IPS DF 6.9 (cell line): Measurements from ENCODE around the gene HNRNPK.

Experiments used
- DNase-seq: peaks from one replicate; pipeline ENCODE4 v3.0.0-alpha.2; 2013; ENCODE audit warnings: low read depth, low spot score
- H3K27ac ChIP-seq: one replicate; pipeline ENCODE4 v1.5.1; 2013; ENCODE audit warnings: low read length, control low read depth
- H3K27me3 ChIP-seq: 2 replicates; pipeline ENCODE4 v1.6.1; 2013; ENCODE audit warnings: mild to moderate bottlenecking, low read length; ENCODE audit not compliant: control insufficient read depth, insufficient read depth
- H3K36me3 ChIP-seq: 2 replicates; pipeline ENCODE4 v1.6.1; 2013; ENCODE audit warnings: low read length; ENCODE audit not compliant: control insufficient read depth, insufficient read depth
- H3K4me1 ChIP-seq: 2 replicates; pipeline ENCODE4 v1.6.1; 2013; ENCODE audit warnings: low read length; ENCODE audit not compliant: control insufficient read depth, insufficient read depth
- H3K4me3 ChIP-seq: 2 replicates; pipeline ENCODE4 v1.5.1; 2013; ENCODE audit warnings: mild to moderate bottlenecking, low read length
- H3K9me3 ChIP-seq: 2 replicates; pipeline ENCODE4 v1.6.1; 2013; ENCODE audit warnings: low read length, inconsistent platforms; ENCODE audit not compliant: control insufficient read depth, insufficient read depth
- WGBS: extraction: QIAGEN DNeasy Blood & Tissue Kit; methylation state at CpG from one replicate; pipeline ENCODE4 v1.1.7; 2013; ENCODE audit warnings: mixed read lengths, missing lambda C conversion rate; ENCODE audit not compliant: insufficient read length, insufficient coverage; 5-methylcytosine and 5-hydroxymethylcytosine counted together

The HNRNPK gene

GRCh38 chr9:83977196-83977595 lies 2.8 kb downstream of the HNRNPK start:
- H3K27ac ChIP-seq, result no peak overlapping the region
- H3K4me1 ChIP-seq, result no peaks in the 10 kb centered on the region
- WGBS, result no CpG with 5 or more reads among the region's 1 CpG
- no peak overlapping the region for H3K4me3 ChIP-seq
- no peaks in the 10 kb centered on the region for H3K27me3 ChIP-seq
- H3K36me3 ChIP-seq, result peaks cover 28% of the 10 kb centered on the region; the same call in 1 of the 2 replicates
- H3K9me3 ChIP-seq, result no peaks in the 10 kb centered on the region
- DNase-seq, result no peak

GRCh38 chr9:83976372-83976771 lies 3.6 kb downstream of the HNRNPK start:
- H3K27me3 ChIP-seq, result no peaks in the 10 kb centered on the region
- H3K27ac ChIP-seq, result no peak overlapping the region
- no peaks in the 10 kb centered on the region for H3K4me1 ChIP-seq
- peaks cover 36% of the 10 kb centered on the region; the same call in 1 of the 2 replicates for H3K36me3 ChIP-seq
- no peak for DNase-seq
- no peaks in the 10 kb centered on the region for H3K9me3 ChIP-seq
- no peak overlapping the region for H3K4me3 ChIP-seq
- no CpG with 5 or more reads among the region's 2 CpGs for WGBS

GRCh38 chr9:83975300-83975699 lies 4.7 kb downstream of the HNRNPK start:
- Histone ChIP-seq H3K4me3 (no peak overlapping the region), H3K36me3 (peaks cover 38% of the 10 kb centered on the region; the same call in 1 of the 2 replicates), H3K4me1 (no peaks in the 10 kb centered on the region), H3K27me3 (no peaks in the 10 kb centered on the region), H3K27ac (no peak overlapping the region), H3K9me3 (no peaks in the 10 kb centered on the region)
- WGBS, result no CpG with 5 or more reads among the region's 12 CpGs
- no peak for DNase-seq

- Histone ChIP-seq H3K27ac (no peak overlapping the region), H3K36me3 (peaks cover 39% of the 10 kb centered on the region; the same call in 1 of the 2 replicates), H3K9me3 (no peaks in the 10 kb centered on the region), H3K4me1 (no peaks in the 10 kb centered on the region), H3K4me3 (no peak overlapping the region), H3K27me3 (no peaks in the 10 kb centered on the region)
- no peak for DNase-seq
- WGBS, result no CpG with 5 or more reads among the region's 2 CpGs
These were observed 7.7 kb downstream of the HNRNPK start for GRCh38 chr9:83972286-83972685.

- WGBS, result 100% methylated on average over 1 of the region's 6 CpGs
- H3K4me1 ChIP-seq, result no peaks in the 10 kb centered on the region
- H3K9me3 ChIP-seq, result no peaks in the 10 kb centered on the region
- no peaks in the 10 kb centered on the region for H3K27me3 ChIP-seq
- no peak overlapping the region for H3K27ac ChIP-seq
- DNase-seq, result no peak
- H3K36me3 ChIP-seq, result peaks cover 39% of the 10 kb centered on the region; the same call in 1 of the 2 replicates
- no peak overlapping the region for H3K4me3 ChIP-seq
These were observed 8.5 kb downstream of the HNRNPK start for GRCh38 chr9:83971485-83971884.

- no peaks in the 10 kb centered on the region for H3K9me3 ChIP-seq
- DNase-seq, result no peak
- no peaks in the 10 kb centered on the region for H3K27me3 ChIP-seq
- no peak overlapping the region for H3K4me3 ChIP-seq
- H3K4me1 ChIP-seq, result no peaks in the 10 kb centered on the region
- H3K36me3 ChIP-seq, result peaks cover 30% of the 10 kb centered on the region; the same call in 1 of the 2 replicates
- H3K27ac ChIP-seq, result no peak overlapping the region
- WGBS, result 100% methylated on average over 2 of the region's 3 CpGs
These were observed 10.4 kb downstream of the HNRNPK start for GRCh38 chr9:83969602-83970001.

- no peaks in the 10 kb centered on the region for H3K9me3 ChIP-seq
- peaks cover 12% of the 10 kb centered on the region; the same call in 1 of the 2 replicates for H3K36me3 ChIP-seq
- H3K4me3 ChIP-seq, result no peak overlapping the region
- no peaks in the 10 kb centered on the region for H3K27me3 ChIP-seq
- H3K27ac ChIP-seq, result no peak overlapping the region
- no peaks in the 10 kb centered on the region for H3K4me1 ChIP-seq
- no peak for DNase-seq
- WGBS, result no CpG with 5 or more reads among the region's 1 CpG
These were observed 12.9 kb downstream of the HNRNPK start for GRCh38 chr9:83967073-83967472.

GRCh38 chr9:83966209-83966582 lies 13.8 kb downstream of the HNRNPK start:
- no peaks in the 10 kb centered on the region for H3K4me1 ChIP-seq
- peaks cover 5% of the 10 kb centered on the region; the same call in 1 of the 2 replicates for H3K36me3 ChIP-seq
- H3K27me3 ChIP-seq, result no peaks in the 10 kb centered on the region
- H3K27ac ChIP-seq, result no peak overlapping the region
- no CpG with 5 or more reads among the region's 8 CpGs for WGBS
- DNase-seq, result no peak
- H3K9me3 ChIP-seq, result no peaks in the 10 kb centered on the region
- H3K4me3 ChIP-seq, result no peak overlapping the region

- Histone ChIP-seq H3K4me3 (no peak overlapping the region), H3K4me1 (no peaks in the 10 kb centered on the region), H3K27ac (no peak overlapping the region), H3K27me3 (no peaks in the 10 kb centered on the region), H3K36me3 (peaks cover 3% of the 10 kb centered on the region; the same call in 1 of the 2 replicates), H3K9me3 (no peaks in the 10 kb centered on the region)
- no CpG with 5 or more reads among the region's 11 CpGs for WGBS
- no peak for DNase-seq
These were observed 14.4 kb downstream of the HNRNPK start for GRCh38 chr9:83965350-83966208.

GRCh38 chr9:83964973-83965349 lies 15.1 kb downstream of the HNRNPK start:
- H3K27ac ChIP-seq, result no peak overlapping the region
- WGBS, result no CpG with 5 or more reads among the region's 2 CpGs
- H3K9me3 ChIP-seq, result no peaks in the 10 kb centered on the region
- DNase-seq, result no peak
- no peak overlapping the region for H3K4me3 ChIP-seq
- H3K4me1 ChIP-seq, result no peaks in the 10 kb centered on the region
- H3K27me3 ChIP-seq, result no peaks in the 10 kb centered on the region
- H3K36me3 ChIP-seq, result peaks cover 3% of the 10 kb centered on the region; the same call in 1 of the 2 replicates

GRCh38 chr9:83962165-83962564 lies 17.9 kb downstream of the HNRNPK start:
- Histone ChIP-seq H3K9me3 (no peaks in the 10 kb centered on the region), H3K4me3 (no peak overlapping the region), H3K27me3 (no peaks in the 10 kb centered on the region), H3K4me1 (no peaks in the 10 kb centered on the region), H3K36me3 (no peaks in the 10 kb centered on the region), H3K27ac (no peak overlapping the region)
- no CpG with 5 or more reads among the region's 3 CpGs for WGBS
- DNase-seq, result no peak
